Muscle layer of colon (tissue), 2 donors: Measurements from ENCODE around the gene RNU6-9.
"Not testable (repeated sequence)": the region's sequence is repeated elsewhere in the genome, so short reads cannot be mapped to it uniquely, and the experiment has no call there.

Source experiments
- H3K27ac ChIP-seq: one replicate; pipeline ENCODE4 v1.7.0; 2013; ENCODE audit warnings: low read depth, mild to moderate bottlenecking, low read length, moderate library complexity
- H3K27me3 ChIP-seq, 2 donors: one replicate each; pipeline ENCODE4 v1.7.0; 2013; ENCODE audit warnings: low read length in 2 of 2, mild to moderate bottlenecking in 2 of 2; ENCODE audit not compliant: insufficient read depth in 2 of 2, control insufficient read depth in 1 of 2
- H3K36me3 ChIP-seq: one replicate; pipeline ENCODE4 v1.7.0; 2013; ENCODE audit warnings: mild to moderate bottlenecking, low read length; ENCODE audit not compliant: insufficient read depth
- H3K4me1 ChIP-seq: one replicate; pipeline ENCODE4 v1.7.0; 2013; ENCODE audit warnings: mild to moderate bottlenecking, low read length; ENCODE audit not compliant: insufficient read depth
- H3K4me3 ChIP-seq, 2 donors: one replicate each; pipeline ENCODE4 v1.7.0; 2013; ENCODE audit warnings: low read length in 2 of 2, low read depth in 1 of 2, mild to moderate bottlenecking in 1 of 2, moderate library complexity in 1 of 2
- H3K9ac ChIP-seq: one replicate; pipeline ENCODE4 v1.7.0; 2013; ENCODE audit warnings: low read length
- H3K9me3 ChIP-seq: one replicate; pipeline ENCODE4 v1.7.0; 2013; ENCODE audit warnings: mild to moderate bottlenecking, low read length
- donor health status: abdominal sarcoma.
- donor health status: Adenocarcinoma of cecum.

Gene RNU6-9

DNA sequence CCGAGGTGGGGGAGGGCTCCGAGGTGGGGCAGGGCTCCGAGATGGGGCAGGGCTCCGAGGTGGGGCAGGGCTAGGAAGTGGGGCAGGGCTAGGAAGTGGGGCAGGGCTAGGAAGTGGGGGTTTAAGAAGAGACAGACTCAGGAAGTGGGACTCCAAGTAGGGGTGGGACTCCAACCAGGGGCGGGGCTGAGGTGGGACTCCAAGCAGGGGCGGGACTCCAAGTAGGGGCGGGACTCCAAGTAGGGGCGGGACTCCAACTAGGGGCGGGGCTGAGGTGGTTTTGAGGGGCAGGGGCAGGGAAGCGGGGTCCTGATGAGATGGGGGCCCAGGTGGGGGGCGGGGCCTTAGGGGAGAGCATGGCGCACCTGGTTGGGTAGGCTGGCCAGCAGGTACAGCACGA is 20.2 kb upstream of the RNU6-9 start:
- H3K9me3 ChIP-seq, result no peaks in the 10 kb centered on the region
- H3K27ac ChIP-seq, result no peak overlapping the region
- H3K4me1 ChIP-seq, result peaks cover 9% of the 10 kb centered on the region
- no peak overlapping the region for H3K4me3 ChIP-seq
- peaks cover 42% of the 10 kb centered on the region for H3K36me3 ChIP-seq
- no peak overlapping the region for H3K9ac ChIP-seq
- H3K27me3 ChIP-seq, result no peaks in the 10 kb centered on the region

GRCh38 chr19:873561-874041 is 19.7 kb upstream of the RNU6-9 start:
- no peaks in the 10 kb centered on the region for H3K27me3 ChIP-seq
- H3K27ac ChIP-seq, result no peak overlapping the region
- H3K9ac ChIP-seq, result no peak overlapping the region
- no peaks in the 10 kb centered on the region for H3K9me3 ChIP-seq
- no peak overlapping the region for H3K4me3 ChIP-seq
- H3K4me1 ChIP-seq, result peaks cover 8% of the 10 kb centered on the region
- peaks cover 42% of the 10 kb centered on the region for H3K36me3 ChIP-seq

- H3K27ac ChIP-seq, result no peak overlapping the region
- H3K4me1 ChIP-seq, result no peaks in the 10 kb centered on the region
- H3K27me3 ChIP-seq, result no peaks in the 10 kb centered on the region
- H3K9me3 ChIP-seq, result no peaks in the 10 kb centered on the region
- no peak overlapping the region for H3K9ac ChIP-seq
- H3K4me3 ChIP-seq, result no peak overlapping the region
- H3K36me3 ChIP-seq, result peaks cover 39% of the 10 kb centered on the region
Observed at GRCh38 chr19:875265-875879, 17.9 kb upstream of the RNU6-9 start.

DNA sequence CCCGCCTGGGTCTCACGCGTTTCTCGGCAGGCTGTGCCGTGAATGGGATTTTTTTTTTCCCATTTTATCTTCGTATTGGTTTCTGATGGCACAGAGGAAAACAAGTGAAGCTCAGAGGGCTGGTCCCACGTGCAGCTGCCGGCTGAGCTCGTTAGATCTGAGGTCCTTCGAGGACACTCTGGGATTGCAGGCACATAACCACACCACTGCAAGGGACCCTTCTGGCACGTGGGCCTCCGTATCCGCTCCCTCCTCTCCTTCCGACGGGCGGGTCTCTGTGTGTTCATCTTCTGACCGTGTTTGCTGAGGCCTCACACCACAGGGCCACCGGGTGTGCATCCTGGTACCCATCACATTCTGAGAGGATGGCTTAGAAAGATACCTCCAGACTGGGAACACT is 17.2 kb upstream of the RNU6-9 start:
- Histone ChIP-seq H3K9ac (no peak overlapping the region), H3K27ac (no peak overlapping the region), H3K27me3 (no peaks in the 10 kb centered on the region), H3K4me3 (no peak overlapping the region), H3K36me3 (peaks cover 37% of the 10 kb centered on the region), H3K4me1 (no peaks in the 10 kb centered on the region), H3K9me3 (no peaks in the 10 kb centered on the region)

GRCh38 chr19:876780-877314 is 16.4 kb upstream of the RNU6-9 start:
- no peaks in the 10 kb centered on the region for H3K4me1 ChIP-seq
- no peak overlapping the region for H3K9ac ChIP-seq
- no peak overlapping the region for H3K4me3 ChIP-seq
- H3K36me3 ChIP-seq, result peaks cover 44% of the 10 kb centered on the region
- no peak overlapping the region for H3K27ac ChIP-seq
- H3K9me3 ChIP-seq, result no peaks in the 10 kb centered on the region
- no peaks in the 10 kb centered on the region for H3K27me3 ChIP-seq

GRCh38 chr19:877992-878660 is 15.2 kb upstream of the RNU6-9 start:
- H3K36me3 ChIP-seq, result peaks cover 56% of the 10 kb centered on the region

GRCh38 chr19:878751-879561 is 14.3 kb upstream of the RNU6-9 start:
- peaks cover 57% of the 10 kb centered on the region for H3K36me3 ChIP-seq
- H3K9me3 ChIP-seq, H3K27ac ChIP-seq, H3K9ac ChIP-seq, H3K27me3 ChIP-seq, H3K4me1 ChIP-seq, H3K4me3 ChIP-seq: not testable (repeated sequence)

More at GRCh38 chr19:877992-878660, 15.2 kb upstream of the RNU6-9 start:
- H3K9ac ChIP-seq, H3K9me3 ChIP-seq, H3K27me3 ChIP-seq, H3K4me1 ChIP-seq, H3K27ac ChIP-seq, H3K4me3 ChIP-seq: not testable (repeated sequence)

DNA sequence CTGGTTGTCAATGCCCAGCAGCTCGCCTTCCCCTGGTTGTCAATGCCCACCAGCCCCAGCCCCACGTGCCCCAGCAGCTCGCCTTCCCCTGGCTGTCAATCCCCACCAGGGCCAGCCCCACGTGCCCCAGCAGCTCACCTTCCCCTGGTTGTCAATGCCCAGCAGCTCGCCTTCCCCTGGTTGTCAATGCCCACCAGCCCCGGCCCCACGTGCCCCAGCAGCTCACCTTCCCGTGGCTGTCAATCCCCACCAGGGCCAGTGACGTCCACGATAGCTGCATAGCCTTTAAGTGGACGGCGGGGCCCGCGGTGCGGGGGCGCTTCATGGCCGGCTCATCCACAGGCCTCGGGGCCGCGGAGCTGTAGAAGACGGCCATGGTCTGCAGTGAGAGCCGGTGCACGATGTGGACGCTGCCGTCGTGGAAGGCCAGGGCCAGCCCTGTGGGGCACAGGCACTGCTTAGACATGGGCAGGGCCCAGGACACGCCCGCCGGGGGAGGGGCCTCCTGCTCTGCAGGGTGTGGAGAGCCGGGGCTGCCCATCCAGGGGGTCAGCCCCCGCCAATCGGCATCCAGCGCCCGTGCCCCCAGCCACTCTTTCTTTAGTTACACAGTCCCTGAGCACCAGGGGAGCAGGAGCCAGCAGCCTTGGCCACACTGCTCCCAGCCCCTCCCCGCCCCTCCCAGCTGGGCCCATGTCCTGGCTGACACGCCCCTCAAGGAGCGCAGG is 13.4 kb upstream of the RNU6-9 start:
- Histone ChIP-seq H3K4me3 (no peak overlapping the region), H3K9ac (no peak overlapping the region), H3K27ac (no peak overlapping the region), H3K27me3 (no peaks in the 10 kb centered on the region), H3K4me1 (no peaks in the 10 kb centered on the region), H3K36me3 (peaks cover 56% of the 10 kb centered on the region), H3K9me3 (no peaks in the 10 kb centered on the region)

DNA sequence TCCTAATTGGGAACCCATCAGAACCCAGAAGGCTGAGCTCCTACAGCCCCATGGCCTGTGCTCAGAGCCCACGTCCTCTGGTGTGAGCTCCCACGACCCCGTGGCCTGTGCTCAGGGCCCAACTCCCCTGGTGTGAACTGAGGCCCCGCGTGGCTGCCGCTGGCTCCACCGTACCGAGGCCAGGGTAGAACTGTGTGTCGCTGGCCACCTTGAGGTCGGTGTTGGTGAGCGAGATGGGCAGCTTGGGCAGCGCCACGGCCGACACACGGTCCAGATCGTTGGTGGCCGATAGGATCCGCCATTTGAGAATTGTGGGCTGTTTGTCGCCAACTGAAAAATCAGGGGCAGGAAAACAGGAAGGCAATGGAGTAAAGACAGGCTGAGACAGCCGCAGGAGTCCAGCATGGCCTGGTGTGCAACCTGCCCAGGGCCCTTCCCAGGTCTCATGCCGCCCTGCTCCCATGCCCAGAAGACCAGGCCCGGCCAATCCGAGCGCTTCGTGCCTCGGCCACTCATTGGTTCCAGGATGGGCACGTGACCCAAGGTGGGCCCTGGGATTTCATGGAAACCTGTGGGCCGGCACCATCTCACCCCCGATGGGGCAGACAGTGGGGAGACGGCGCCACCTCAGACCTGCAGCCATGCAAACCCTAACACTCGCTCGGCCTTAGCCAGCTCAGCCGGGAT is 11.8 kb upstream of the RNU6-9 start:
- H3K36me3 ChIP-seq, result peaks cover 63% of the 10 kb centered on the region
- no peaks in the 10 kb centered on the region for H3K4me1 ChIP-seq
- no peak overlapping the region for H3K27ac ChIP-seq
- H3K4me3 ChIP-seq, result no peak overlapping the region
- H3K27me3 ChIP-seq, result no peaks in the 10 kb centered on the region
- no peaks in the 10 kb centered on the region for H3K9me3 ChIP-seq
- H3K9ac ChIP-seq, result no peak overlapping the region

DNA sequence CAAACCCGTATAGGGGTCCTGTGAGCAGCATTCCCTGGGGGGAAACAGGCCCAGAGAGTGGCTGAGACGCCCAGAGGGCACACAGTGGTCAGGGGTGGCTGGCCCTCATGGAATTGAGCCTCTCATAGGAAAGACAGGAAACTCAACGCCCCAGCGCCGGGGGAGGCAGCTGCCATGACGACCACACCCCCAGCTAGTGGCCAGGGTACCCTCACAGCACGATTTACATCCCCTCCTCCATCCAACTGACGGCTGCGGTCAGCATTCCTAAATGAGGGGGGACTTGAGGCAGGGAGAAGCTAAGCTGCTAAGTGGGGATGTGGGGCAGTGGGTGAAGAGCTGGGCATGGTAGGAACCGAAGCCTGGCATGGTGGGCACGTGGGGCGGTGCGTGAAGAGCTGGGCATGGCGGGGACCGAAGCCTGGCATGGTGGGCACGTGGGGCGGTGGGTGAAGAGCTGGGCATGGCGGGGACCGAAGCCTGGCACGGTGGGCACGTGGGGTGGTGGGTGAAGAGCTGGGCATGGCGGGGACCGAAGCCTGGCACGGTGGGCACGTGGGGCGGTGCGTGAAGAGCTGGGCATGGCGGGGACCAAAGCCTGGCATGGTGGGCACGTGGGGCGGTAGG is 10.3 kb upstream of the RNU6-9 start:
- Histone ChIP-seq H3K4me1 (no peaks in the 10 kb centered on the region), H3K4me3 (no peak overlapping the region), H3K27ac (no peak overlapping the region), H3K9me3 (no peaks in the 10 kb centered on the region), H3K9ac (no peak overlapping the region), H3K36me3 (peaks cover 63% of the 10 kb centered on the region), H3K27me3 (no peaks in the 10 kb centered on the region)
